HG03064 (cell line): Measurements from ENCODE around the gene CHRNE.
A peak's percentile ranks its signal among the peaks of the same experiment; 100 is the strongest.
"Not testable (repeated sequence)": the region's sequence is repeated elsewhere in the genome, so short reads cannot be mapped to it uniquely, and the experiment has no call there.

Experiments
- ATAC-seq: cut with Tn5 transposase; IDR thresholded peaks from one replicate; pipeline ENCODE4 v1.9.1; 2021; ENCODE audit warnings: low read depth; ENCODE audit not compliant: unreplicated experiment

The CHRNE gene

GRCh38 chr17:4939796-4940554 is 37.1 kb upstream of the CHRNE start, which contains the start of the genes RNF167 and SLC25A11:
RNF167 (plus strand) TSS chr17:4940268; CDS start chr17:4940910, 642 bp downstream.
SLC25A11 (minus strand) TSS chr17:4940046; CDS start chr17:4939910, 136 bp downstream.
- ATAC-seq: peak; percentile 56

DNA sequence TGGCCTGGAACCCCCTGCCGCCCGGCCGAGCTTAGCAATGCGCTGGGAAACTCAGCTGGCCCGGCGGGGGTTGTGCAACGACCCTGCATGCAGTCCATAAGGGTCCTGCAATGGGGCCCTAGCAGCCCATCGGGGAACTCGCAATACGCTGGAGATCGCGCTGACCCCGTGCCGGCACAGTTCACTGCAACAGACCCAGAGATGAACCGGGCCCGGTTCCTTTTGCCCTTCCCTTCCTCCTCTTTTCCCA is 36.6 kb upstream of the CHRNE start:
- ATAC-seq: no peak

DNA sequence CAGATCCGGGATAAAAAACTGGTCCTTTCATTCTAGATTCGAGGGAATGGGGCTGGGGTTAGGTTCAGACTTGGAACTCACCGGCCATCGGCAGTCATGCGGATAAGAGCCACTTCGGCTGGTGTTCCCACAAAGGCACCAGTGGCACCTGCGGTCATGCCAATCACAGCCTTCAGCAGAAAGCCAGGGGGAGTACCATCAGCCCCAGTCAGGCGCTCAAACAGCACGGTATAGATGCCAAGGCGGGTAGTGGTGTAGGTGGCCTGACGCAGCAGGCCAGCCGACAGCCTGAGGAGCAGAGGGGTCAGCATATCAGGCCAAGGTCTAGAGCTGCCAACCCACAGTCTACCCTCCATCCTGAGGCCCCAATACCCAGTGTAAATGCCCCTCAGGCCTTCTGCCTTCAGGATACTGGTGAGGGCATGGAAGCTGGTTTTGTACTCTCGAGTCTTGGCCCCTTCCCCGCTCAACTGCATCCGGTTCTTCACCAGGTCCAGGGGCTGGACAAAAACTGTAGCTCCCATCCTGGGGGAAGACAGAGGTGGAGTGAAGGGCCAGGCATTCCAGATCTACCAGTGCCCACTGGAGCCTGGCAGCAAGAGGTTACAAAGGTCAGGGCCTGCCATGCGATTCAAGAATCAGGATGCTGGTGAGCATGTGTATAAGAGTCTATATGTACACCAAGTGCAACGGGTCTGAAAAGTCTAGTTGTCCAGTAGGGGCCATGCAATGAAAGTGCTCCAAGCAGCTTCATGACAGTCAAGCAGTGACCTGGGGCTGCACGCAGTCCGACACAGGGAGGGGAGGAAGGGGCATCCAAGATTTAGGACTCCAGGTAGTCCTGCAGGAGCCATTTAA is 36.0 kb upstream of the CHRNE start:
- no peak for ATAC-seq

DNA sequence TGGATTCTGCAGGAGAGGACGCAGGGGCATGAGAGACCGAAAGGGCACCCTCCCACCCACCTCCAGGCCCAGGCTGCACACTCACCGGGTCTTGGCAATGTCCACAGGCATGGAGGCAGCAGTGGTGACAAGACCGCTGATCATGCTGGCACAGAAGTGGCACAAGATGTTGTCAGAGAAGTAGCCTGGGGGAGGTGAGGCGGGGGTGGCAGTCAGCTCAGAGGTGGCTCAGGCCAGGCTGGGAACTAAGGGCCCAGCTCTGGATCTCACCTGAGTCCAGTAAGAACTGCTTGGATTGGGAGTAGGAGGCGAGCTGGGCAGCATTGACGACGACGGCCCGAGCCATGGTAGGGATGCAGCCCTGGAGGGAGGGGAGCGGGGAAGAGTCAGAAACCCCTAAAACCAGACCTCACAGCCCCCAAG is 35.2 kb upstream of the CHRNE start:
- no peak for ATAC-seq

DNA sequence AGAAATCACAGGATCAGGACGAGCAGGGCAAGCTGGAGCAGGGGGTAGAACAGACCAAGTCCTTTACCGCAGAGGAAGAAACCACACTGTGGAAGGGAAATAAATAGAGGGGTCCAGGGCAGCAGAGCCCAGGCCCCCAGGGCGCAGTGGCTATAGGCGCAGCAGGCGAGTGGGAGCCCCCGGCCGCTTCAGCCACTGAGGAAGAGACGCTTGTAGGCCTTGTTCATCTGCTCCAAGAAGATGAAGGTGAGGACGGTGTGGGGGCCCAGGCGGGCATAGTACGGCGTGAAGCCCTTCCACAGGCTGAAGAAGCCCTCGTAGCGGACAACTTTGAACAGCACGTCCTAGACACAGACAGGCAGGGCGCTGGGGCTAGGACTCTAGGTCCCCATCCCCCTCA is 34.7 kb upstream of the CHRNE start:
- ATAC-seq: no peak

DNA sequence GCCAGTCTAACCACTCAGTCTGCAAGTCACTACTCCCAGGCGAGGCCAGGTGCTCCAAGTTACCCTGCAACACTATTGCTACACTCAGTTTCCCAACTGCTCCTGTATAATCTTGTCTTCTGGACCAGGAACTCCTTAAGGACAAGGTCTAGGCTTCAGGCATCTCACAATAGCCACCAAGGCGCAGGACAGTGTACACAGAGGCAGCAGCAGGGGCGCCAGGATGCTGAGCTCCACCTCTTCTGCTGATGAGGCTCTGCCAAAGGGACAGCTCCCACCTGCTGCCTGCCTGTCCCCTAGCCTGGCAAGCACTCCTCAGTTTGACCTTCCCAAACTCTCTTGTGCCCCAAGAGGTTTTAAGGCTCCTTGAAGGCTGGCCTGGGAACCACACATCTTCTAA is 33.5 kb upstream of the CHRNE start:
- ATAC-seq: no peak

DNA sequence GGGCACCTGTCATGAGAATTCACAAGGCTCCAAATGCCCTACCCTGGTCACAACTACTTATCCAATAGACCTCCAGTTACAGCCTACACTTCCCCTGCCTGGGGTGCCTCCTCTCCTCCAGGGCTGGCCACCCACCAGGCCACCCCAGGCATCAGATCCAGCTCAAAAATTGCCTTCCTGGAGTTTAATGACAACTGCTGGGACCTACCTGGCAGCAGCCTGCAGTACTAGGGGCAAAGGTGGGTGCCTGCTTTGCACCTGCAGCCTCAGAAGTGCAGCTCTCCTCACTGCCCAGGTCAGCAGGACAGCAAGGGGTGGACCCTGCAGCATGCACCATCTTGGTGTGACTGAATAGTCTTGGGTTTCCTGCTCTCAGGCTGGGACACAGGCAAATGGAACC is 32.8 kb upstream of the CHRNE start:
- no peak for ATAC-seq

DNA sequence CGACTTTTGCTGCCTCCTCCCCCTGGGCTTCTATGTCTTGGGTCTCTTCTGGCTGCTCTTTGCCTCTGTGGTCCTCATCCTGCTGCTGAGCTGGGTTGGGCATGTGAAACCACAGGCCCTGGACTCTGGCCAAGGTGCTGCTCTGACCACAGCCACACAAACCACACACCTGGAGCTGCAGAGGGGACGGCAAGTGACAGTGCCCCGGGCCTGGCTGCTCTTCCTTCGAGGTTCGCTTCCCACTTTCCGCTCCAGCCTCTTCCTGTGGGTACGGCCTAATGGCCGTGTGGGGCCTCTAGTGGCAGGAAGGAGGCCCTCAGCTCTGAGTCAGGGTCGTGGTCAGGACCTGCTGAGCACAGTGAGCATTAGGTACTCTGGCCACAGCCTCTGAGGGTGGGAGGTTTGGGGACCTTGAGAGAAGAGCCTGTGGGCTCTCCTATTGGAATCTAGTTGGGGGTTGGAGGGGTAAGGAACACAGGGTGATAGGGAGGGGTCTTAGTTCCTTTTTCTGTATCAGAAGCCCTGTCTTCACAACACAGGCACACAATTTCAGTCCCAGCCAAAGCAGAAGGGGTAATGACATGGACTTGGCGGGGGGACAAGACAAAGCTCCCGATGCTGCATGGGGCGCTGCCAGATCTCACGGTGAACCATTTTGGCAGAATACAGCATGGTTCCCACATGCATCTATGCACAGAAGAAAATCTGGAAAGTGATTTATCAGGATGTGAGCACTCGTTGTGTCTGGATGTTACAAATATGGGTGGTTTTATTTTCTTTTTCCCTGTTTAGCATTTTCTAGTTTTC is 31.5 kb upstream of the CHRNE start:
- ATAC-seq: no peak

DNA sequence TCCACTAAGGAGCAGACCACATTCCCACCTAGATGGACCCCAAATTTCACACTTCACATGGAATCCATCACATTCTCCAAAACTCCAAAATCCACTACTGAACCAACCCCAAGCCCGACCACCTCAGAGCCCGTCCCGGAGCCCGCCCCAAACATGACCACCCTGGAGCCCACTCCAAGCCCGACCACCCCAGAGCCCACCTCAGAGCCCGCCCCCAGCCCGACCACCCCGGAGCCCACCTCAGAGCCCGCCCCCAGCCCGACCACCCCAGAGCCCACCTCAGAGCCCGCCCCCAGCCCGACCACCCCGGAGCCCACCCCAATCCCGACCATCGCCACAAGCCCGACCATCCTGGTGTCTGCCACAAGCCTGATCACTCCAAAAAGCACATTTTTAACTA is 30.7 kb upstream of the CHRNE start:
- ATAC-seq: no peak

DNA sequence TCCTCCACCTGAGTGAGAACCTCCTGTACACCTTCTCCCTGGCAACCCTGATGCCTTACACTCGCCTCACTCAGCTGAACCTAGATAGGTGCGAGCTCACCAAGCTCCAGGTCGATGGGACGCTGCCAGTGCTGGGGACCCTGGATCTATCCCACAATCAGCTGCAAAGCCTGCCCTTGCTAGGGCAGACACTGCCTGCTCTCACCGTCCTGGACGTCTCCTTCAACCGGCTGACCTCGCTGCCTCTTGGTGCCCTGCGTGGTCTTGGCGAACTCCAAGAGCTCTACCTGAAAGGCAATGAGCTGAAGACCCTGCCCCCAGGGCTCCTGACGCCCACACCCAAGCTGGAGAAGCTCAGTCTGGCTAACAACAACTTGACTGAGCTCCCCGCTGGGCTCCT is 29.9 kb upstream of the CHRNE start:
- ATAC-seq: no peak

DNA sequence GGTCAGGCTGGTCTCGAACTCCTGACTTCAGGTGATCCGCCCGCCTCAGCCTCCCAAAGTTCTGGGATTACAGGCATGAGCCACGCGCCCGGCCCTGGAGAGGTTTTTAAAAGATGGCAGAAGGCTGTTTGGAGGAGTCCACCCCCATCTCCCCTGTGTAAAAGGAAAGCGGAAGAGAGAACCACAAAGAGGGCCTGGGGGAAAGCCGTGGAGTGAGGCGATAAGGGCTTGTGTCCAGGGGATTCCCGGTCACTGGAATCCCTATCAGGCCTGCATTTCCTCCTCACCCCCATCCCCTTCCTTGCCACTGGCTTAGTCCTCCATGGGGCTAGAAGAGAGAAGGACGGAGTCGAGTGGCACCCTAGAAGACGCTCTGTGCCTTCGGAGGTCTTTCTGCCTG is 29.1 kb upstream of the CHRNE start, which contains the start of gene GP1BA:
GP1BA (plus strand) TSS at position 315 of the 400 bp plus-strand sequence. CDS start 328 bp downstream, outside the sequence.
- no peak for ATAC-seq

DNA sequence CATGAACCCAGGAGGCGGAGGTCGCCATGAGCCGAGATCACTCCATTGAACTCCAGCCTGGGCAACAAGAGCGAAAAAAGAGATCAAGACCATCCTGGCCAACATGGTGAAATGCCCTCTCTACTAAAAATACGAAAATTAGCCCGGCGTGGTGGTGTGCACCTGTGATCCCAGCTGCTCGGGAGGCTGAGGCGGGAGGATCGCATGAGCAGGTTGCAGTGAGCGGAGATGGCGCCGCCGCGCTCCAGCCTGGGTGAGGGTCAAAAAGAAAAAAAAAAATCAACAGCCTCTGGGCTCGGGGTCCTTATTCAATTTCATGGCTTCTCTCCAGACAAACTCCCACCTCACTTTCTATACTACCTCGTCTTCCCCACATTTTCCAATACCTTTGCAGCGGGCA is 26.0 kb upstream of the CHRNE start:
- no peak for ATAC-seq

- ATAC-seq: not testable (repeated sequence)
These were observed 23.9 kb upstream of the CHRNE start for GRCh38 chr17:4926577-4927335.

GRCh38 chr17:4921320-4921719 is 18.4 kb upstream of the CHRNE start:
- ATAC-seq: no peak

DNA sequence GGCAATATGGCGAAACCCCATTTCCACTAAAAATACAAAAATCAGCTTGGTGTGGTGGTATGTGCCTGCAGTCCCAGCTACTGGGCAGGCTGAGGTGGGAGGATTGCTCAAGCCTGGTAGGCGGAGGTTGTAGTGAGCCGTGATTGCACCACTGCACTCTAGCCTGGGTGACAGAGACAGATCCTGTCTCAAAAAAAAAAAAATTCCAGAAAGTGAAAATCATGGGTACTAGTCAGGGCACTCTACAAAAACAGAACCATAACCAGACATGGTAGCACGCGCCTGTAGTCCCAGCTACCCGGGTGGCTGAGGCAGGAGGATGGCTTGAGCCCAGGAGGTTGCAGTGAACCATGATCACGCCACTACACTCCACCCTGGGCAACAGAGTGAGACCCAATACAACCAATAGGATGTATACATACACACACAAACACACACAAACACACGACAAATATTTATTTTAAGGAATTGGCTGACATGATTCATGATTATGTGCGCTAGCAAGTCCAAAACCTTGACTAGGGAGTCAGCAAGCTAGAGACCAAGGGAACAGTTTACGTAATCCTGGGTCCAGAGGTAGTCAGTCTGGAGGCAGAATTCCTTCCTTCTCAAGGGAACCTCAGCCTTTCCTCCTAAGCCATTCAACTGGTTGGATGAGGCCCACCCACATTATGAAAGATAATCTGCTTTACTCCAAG is 17.6 kb upstream of the CHRNE start:
- ATAC-seq: no peak

DNA sequence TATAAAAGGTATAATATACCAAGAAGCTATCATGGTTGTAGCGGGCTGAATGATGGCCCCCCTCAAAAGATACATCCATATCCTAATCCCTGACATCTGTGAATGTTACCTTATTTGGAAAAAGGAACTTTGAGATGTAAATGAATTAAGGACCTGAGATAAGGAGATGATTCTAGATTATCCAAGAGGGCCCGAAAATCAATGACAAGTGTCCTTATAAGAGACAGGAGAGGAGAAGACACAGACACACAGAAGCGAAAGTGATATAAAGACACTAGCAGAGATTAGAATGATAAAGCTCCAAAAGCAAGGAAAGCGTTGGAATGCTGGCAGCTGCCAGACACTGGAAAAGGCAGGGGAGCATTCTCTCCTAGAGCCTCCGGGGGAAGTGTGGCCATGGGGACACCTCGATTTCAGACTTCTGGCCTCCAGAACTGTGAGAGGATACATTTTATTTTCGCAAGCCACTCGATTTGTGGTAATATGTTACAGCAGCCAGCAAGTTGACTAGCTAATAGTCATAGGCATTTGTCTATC is 16.7 kb upstream of the CHRNE start:
- no peak for ATAC-seq

DNA sequence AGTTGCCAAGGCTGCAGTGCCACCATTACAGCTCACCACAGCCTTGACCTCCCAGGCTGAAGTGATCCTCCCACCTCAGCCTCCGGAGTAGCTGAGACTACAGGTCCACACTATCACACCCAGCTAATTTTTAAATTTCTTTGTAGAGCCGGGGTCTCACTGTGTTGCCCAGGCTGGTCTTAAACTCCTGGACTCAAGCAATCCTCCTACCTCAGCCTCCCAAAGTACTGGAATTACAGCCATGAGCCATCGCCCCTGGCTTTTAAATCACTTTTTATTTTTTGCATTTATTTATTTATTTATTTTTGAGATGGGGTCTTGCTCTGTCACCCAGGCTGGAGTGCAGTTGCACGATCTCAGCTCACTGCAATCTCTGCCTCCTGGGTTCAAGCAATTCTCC is 11.7 kb upstream of the CHRNE start:
- ATAC-seq: not testable (repeated sequence)

DNA sequence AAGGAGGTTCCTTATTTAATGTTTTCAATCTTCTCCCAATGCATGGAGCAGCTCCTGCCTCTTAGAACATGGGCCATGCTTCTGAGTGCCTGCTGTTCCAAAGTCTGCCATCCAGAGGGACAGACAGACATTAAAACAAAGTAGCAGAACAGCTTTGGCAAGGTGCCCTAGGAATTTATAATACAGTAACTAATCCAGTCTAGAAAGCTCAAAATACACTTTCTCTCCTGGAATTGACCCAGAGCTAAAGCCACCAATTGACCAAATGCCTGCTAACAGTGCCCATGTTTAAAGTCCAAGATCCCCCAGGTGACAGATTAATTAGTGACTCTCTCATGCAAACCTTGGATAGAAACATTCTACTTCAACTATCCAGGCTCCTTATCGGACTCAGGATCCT is 11.1 kb upstream of the CHRNE start:
- ATAC-seq: no peak

- no peak for ATAC-seq
These were observed 6.0 kb upstream of the CHRNE start for GRCh38 chr17:4908711-4909496.
